Nephron (organoid): ENCODE measurements around the gene COL12A1.

ENCODE experiments used
- H3K27ac Mint-ChIP-seq, 3 experiments: 2 replicates each; pipeline ENCODE4 v1.8.0; 2020; ENCODE audit warnings: mixed read lengths in 3 of 3, mild to moderate bottlenecking in 2 of 3, moderate library complexity in 1 of 3
- H3K27me3 Mint-ChIP-seq: 2 replicates; pipeline ENCODE4 v1.8.0; 2021; ENCODE audit warnings: low read depth, mild to moderate bottlenecking, moderate library complexity, mixed read lengths
- H3K36me3 Mint-ChIP-seq: 2 replicates; pipeline ENCODE4 v1.8.0; 2020; ENCODE audit warnings: low read depth, mixed read lengths
- H3K4me1 Mint-ChIP-seq: 2 replicates; pipeline ENCODE4 v1.8.0; 2020; ENCODE audit warnings: mixed read lengths
- H3K4me3 Mint-ChIP-seq, 3 experiments: 2 replicates each; pipeline ENCODE4 v1.8.0; 2020; ENCODE audit warnings: mild to moderate bottlenecking in 3 of 3, mixed read lengths in 3 of 3, moderate library complexity in 2 of 3
- H3K9me3 Mint-ChIP-seq: 2 replicates; pipeline ENCODE4 v1.8.0; 2020; ENCODE audit warnings: mixed read lengths
- TF ChIP-seq, protein P1 (sequence below), 3 experiments: fragments of 200-600 bp; sonication (generic); IDR thresholded peaks; one replicate each; pipeline ENCODE4 v1.5.0; 2021; ENCODE audit warnings: antibody characterized with exemption in 3 of 3; ENCODE audit not compliant: unreplicated experiment in 3 of 3

COL12A1 gene

DNA sequence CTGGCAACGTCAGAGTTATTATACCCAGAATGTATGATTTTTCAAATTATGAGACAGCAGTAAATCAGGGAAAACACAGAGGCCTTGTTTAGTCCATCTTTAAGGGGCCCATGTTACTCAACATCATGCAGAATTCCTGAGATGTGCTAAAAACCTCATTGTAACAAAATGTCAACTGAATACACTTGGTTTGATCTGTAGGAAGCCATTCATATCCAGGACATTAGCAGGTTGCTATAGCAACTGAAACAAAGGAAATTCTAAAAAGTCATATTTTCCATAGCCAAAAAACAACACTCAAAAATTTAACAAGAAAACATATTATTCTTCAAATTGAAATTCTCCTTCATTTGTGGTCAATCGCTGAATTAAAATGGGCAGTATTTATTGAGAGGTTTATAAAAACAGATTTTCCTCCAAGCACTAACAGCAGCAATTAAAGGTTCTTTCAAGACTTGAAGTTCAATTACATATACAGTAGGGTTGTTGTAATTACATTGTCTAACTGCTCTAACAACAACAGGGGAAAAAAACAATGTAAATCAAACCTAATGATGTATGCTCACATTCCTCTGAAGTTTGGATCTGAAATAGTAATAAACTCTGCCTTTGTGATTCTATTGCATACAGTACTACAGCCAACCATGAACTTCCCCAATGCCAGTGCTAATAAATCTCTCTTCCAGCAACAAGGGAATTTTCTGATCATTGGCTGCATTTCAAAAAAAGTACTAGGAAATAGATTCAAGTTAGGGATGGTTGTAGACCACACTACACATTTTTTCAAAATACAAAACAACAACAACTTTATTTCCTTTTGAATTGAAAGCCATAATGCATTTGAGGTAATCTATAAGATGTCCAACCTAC lies 34.9 kb downstream of the COL12A1 start:
- no peak overlapping the region for H3K4me3 Mint-ChIP-seq
- peaks cover 55% of the 10 kb centered on the region for H3K4me1 Mint-ChIP-seq
- peak overlapping the region; percentile 69 to 82 (median 77) for H3K27ac Mint-ChIP-seq
- TF ChIP-seq, protein P1, sequence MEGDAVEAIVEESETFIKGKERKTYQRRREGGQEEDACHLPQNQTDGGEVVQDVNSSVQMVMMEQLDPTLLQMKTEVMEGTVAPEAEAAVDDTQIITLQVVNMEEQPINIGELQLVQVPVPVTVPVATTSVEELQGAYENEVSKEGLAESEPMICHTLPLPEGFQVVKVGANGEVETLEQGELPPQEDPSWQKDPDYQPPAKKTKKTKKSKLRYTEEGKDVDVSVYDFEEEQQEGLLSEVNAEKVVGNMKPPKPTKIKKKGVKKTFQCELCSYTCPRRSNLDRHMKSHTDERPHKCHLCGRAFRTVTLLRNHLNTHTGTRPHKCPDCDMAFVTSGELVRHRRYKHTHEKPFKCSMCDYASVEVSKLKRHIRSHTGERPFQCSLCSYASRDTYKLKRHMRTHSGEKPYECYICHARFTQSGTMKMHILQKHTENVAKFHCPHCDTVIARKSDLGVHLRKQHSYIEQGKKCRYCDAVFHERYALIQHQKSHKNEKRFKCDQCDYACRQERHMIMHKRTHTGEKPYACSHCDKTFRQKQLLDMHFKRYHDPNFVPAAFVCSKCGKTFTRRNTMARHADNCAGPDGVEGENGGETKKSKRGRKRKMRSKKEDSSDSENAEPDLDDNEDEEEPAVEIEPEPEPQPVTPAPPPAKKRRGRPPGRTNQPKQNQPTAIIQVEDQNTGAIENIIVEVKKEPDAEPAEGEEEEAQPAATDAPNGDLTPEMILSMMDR (IDR thresholded peaks at IDR 0.05; ENCODE audit: unreplicated experiment in 3 of 3) = no peak
- H3K9me3 Mint-ChIP-seq = no peaks in the 10 kb centered on the region
- no peaks in the 10 kb centered on the region for H3K27me3 Mint-ChIP-seq
- peaks cover 13% of the 10 kb centered on the region for H3K36me3 Mint-ChIP-seq

DNA sequence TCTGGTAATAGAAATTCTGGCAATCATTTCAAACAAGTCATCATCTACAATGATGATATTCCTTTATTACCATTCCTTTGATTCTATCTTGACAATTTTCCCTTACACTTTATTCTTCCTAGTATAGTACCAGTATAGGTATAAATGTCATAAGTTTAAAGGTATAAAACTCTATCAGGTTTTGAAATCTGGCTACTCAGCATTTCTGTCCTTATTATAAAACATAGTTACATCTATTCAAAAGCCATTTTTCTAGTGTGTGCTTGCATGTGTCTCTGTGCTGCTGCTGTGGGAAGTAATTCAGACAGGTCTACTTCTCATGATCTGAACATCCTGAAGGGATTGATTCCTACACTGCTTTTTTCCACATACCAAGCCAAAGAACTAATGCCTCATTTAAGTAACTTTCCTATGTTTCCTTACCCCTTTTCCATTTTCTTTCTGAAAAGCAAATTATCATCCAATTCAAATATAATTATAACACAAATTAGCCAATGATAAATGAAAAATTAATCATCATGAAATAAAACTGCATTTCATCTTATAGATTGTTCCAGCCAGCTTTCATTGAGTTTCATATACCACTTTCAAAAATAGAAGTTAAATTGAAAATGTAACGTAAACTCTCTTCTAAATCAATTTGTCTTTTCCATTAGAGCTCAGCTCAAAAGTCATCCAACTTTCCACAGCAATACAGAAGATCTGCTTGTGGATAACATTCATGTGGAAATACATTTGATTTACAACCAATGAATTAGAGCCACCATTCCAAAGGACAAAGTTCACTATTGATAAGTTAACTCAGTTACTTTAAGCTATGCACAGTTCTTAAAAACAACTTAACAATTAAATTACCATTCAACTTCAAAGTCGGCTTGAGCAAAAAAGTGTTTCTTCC lies 35.9 kb downstream of the COL12A1 start:
- TF ChIP-seq, protein P1 (IDR thresholded peaks at IDR 0.05; ENCODE audit: unreplicated experiment in 3 of 3) = no peak
- H3K9me3 Mint-ChIP-seq = no peaks in the 10 kb centered on the region
- H3K27ac Mint-ChIP-seq = peak overlapping the region; percentile 69 to 82 (median 77)
- H3K27me3 Mint-ChIP-seq = no peaks in the 10 kb centered on the region
- H3K4me1 Mint-ChIP-seq = peaks cover 57% of the 10 kb centered on the region
- H3K36me3 Mint-ChIP-seq = peaks cover 16% of the 10 kb centered on the region
- no peak overlapping the region for H3K4me3 Mint-ChIP-seq

DNA sequence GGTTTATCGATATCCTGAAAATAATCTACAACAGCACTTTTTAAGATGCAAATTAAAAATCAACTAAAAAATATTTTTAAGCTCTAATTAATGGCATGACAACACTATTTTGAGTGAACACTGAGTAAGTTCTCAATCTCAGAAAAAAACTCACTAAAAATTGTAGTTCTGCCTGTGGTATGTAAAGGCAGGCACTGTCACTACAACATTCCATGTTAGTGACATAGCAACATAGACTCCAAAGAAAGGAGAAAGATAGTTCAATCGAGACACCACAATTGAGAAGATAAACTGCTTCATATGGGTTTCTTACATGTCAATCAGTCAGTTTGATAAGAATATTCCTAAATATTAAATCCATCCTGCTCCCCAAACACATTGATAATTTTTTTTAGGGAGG lies 38.0 kb downstream of the COL12A1 start:
- peak overlapping the region in 1 of 3 experiments; percentile 70 for H3K27ac Mint-ChIP-seq
- H3K4me1 Mint-ChIP-seq = peaks cover 54% of the 10 kb centered on the region
- H3K27me3 Mint-ChIP-seq = no peaks in the 10 kb centered on the region
- peaks cover 25% of the 10 kb centered on the region for H3K36me3 Mint-ChIP-seq
- peaks cover 2% of the 10 kb centered on the region for H3K9me3 Mint-ChIP-seq
- TF ChIP-seq, protein P1 (IDR thresholded peaks at IDR 0.05; ENCODE audit: unreplicated experiment in 3 of 3) = no peak
- no peak overlapping the region for H3K4me3 Mint-ChIP-seq

DNA sequence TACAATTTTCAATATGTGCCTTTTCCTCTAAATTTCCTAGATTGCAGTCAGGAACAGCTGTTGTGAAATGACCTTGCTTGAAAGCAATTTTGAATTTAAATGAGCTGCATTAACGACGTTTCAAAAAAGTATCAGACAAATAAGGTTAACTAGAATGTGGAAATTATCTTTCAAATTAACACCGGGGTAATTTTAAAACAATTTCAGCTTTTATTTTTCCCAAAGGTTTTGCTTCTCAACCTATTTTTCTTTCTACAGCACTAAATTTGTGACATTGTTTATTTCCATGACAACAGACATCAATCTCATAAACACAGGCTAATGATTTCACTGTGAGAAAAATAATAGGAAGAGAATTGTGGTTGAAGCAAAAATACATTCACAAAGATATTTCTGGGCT lies 38.5 kb downstream of the COL12A1 start:
- Mint-ChIP-seq H3K4me3 (no peak overlapping the region), H3K9me3 (peaks cover 2% of the 10 kb centered on the region), H3K36me3 (peaks cover 30% of the 10 kb centered on the region), H3K27me3 (no peaks in the 10 kb centered on the region), H3K27ac (peak overlapping the region; percentile 38 to 70 (median 41)), H3K4me1 (peaks cover 54% of the 10 kb centered on the region)
- TF ChIP-seq, protein P1 (IDR thresholded peaks at IDR 0.05; ENCODE audit: unreplicated experiment in 3 of 3) = no peak

DNA sequence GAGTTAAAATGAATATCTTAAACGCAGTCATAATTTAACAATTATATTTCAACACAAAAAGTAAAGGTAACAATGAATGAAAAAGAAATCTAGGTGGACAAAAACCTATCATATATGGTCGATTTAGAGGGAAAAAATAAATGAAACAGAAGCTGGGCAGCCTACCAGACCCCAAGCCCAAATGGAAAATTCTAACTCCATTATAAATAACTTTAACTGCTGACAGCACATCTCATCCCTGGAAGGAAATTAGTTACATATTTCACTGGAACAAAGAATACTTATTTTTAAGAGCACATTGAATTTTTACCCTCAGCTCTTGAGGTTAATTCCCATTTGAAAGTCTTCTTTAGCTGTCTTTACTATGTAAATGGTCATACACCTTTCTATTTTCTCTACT lies 39.1 kb downstream of the COL12A1 start:
- H3K27ac Mint-ChIP-seq = peak overlapping the region in 1 of 3 experiments; percentile 70
- TF ChIP-seq, protein P1 (IDR thresholded peaks at IDR 0.05; ENCODE audit: unreplicated experiment in 3 of 3) = no peak
- H3K4me1 Mint-ChIP-seq = peaks cover 52% of the 10 kb centered on the region
- no peaks in the 10 kb centered on the region for H3K27me3 Mint-ChIP-seq
- H3K9me3 Mint-ChIP-seq = peaks cover 2% of the 10 kb centered on the region
- no peak overlapping the region for H3K4me3 Mint-ChIP-seq
- H3K36me3 Mint-ChIP-seq = peaks cover 31% of the 10 kb centered on the region
